GM18867 (cell line): Measurements from ENCODE around the gene RCBTB2.

ENCODE experiments used
- ATAC-seq: cut with Tn5 transposase; IDR thresholded peaks from one replicate; pipeline ENCODE4 v1.9.1; 2021; ENCODE audit warnings: mild to moderate bottlenecking, moderate library complexity; ENCODE audit not compliant: unreplicated experiment

RCBTB2 gene

DNA sequence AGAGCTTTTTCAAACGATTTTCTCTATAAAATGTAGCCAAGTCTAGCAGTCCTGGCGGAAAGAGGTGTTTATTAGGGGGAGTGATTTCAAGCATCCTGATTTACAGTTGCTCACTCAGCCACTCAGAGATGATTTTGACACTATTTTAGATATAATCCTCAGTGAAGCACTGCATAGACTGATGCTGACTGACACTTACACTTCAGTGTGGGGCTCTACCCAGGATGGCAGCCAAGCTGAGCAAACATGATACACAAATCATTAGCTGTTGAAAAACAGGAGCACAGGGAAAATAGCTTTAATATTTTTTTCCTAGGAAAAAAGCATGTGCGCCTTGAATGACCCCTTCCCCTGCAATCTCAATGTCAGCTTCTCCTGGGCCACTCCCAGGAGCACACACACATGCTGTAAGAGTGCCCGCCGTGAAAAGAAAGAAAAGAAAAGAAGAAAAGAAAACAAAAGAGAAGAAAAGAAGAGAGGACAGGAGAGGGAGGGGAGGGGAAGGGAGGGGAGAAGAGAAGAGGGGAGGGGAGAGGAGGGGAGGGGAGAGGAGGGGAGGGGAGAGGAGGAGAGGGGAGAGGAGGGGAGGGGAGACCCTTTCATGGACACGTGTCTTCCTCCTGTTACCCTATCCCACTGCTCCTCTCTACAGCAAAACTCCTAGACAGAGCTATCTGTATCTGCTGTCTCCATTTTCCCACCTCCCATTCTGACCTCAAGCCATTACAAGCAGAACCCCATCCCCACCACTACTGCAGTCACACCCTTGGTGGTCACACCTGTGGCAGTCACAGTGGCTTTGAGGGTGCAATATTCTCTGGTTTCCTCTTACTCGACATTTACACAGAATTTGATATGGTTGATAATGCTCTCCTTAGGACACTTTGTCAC is 36.4 kb downstream of the RCBTB2 start:
- ATAC-seq = no peak

DNA sequence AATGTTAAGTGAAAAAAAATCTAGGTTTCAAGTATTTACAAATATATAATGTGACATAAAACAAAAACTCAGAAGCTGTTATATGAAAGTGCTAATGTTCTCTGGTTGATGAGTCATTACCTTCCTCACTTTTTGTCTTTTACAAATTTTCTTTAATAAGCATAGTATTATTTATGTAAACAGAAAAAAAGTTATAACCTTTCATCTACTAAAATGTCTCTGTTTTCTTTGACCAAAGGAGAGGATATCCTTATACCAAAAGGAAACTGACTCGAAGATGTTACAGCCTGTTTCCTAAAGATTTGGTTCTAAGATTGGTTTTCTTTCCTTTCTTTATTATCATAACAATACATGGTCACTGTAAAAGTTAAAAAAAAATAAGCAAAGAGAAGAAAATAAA is 38.0 kb downstream of the RCBTB2 start:
- no peak for ATAC-seq

DNA sequence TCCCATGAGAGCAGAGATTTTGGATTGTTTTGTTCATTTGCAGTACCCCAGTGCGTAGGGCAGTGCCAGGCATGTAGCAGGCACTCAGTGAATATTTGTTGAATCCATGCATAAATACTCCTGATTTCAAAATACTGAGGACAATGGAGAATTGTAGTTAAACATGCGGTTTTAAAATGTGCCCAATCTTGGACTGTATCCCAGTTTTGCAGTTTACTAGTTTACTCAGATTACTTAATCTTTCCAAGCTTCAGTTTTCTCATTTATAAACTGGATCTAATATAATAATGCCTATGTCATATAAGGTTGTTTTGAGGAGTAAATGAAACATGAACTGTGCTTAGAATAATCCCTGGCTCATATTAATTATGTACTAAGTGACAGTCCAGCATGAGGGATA is 39.0 kb downstream of the RCBTB2 start:
- ATAC-seq = no peak

GRCh38 chr13:48493066-48493765 is 39.7 kb downstream of the RCBTB2 start:
- no peak for ATAC-seq

DNA sequence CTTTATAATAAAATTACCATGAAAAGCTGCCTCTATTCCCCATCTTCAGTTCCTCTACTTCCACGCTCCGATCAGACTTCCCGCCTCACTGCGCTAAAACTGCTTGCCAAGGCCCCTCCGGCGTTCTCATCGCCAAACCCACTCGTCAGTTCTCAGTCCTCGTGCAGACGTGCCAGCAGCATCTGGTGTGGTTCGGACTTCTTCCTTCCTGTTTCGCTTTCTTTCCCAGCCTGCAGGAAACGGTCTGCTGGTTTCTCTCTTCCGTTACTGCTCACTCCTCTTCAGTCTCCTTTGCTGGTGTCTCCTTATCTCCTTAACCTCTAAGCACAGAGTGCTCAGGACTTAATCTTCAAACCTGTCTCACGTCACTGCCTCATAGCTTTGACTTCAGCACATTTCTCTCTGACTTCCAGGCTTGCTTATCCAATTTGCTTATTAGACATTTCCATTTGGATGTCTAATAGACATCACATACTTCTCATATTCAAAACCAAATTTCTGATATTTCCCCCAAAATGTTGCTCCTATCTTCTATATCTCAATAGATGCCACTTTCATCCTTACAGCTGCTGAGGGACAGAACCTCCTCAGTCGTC is 40.3 kb downstream of the RCBTB2 start:
- peak; percentile 69 for ATAC-seq

- peak; percentile 52 for ATAC-seq
Measured at GRCh38 chr13:48492096-48492440, 40.8 kb downstream of the RCBTB2 start.

DNA sequence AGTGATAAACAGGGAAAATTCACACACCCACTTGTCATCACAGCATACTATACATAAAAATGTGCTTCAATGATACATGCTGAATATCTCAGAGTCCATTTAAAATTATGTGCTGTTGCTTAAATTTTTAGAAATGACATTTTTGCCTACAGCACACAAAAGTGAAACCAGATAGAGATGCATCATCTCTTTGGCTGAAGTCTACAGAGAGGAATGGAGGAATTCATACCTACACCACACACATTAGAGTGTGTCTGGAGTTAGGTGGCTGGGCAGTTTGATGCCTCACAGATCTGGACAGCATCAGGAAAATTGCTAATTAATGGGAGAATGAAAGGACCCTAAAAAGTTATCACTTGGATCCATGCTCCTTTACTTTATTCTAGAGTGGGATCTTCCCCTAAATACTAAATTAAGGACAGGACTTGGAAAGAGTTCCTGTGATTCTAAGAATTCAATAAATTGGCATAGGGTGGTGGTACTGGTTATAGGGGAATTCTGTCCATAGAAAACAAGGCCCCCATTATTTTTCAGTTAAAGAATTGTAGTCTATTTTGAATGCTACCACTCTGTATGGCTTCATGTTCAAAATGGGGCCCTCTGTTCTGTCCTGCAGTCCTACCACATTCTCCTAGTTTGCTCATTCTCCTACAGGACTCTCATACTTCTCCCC is 41.3 kb downstream of the RCBTB2 start:
- no peak for ATAC-seq

DNA sequence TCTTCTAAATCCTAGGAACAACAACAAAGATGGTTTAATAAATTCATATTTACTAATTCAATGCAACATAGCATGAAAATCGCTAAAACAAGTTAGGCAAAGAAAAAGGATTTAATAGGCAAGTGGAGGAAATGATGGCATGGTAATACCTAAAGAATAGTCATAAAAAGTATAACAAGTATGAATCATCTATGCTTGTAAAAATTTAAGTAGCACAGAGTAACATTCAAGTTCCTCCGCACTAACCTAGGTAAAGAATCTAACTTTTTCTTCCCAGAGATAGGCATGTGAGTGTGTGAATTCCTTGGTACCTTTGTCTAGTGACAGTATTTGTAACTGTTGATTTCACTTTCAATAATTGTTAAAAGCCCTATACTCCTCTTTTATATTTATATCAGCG is 42.6 kb downstream of the RCBTB2 start:
- ATAC-seq = no peak

- ATAC-seq = no peak
Measured at GRCh38 chr13:48489666-48490065, 43.2 kb downstream of the RCBTB2 start.

DNA sequence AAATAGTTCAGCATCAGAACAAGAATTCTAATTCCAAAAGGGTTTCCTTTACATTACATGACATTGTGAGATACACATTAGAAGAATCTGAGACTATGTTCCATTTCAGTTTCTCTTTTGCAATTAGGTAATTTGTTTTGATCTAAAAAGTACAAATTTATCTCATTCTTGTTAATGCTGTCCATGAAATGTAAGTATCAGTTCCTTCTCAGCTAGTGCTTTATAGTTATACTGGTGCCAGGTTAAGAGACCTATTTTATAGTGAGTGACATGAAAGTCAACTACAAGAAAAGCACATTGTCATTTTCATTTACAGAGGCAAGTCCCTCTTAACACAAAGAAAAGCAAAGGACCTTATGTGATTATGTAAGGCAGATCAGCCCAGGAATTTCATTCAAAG is 43.9 kb downstream of the RCBTB2 start:
- ATAC-seq = peak; percentile 24

DNA sequence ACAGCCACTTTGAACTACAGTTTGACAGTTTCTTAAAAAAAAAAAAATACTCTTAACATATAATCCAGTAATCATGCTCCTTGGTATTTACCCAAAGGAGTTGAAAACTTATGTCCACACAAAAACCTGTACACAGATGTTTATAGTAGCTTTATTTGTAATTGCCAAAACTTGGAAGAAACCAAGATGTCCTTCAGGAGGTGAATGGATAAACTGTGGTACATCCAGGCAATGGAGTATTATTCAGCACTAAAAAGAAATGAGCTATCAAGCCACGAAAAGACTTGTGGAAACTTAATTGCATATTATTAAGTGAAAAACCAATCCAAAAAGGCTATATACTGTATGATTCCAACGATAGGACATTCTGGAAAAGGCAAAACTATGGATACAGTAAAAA is 44.9 kb downstream of the RCBTB2 start:
- no peak for ATAC-seq

DNA sequence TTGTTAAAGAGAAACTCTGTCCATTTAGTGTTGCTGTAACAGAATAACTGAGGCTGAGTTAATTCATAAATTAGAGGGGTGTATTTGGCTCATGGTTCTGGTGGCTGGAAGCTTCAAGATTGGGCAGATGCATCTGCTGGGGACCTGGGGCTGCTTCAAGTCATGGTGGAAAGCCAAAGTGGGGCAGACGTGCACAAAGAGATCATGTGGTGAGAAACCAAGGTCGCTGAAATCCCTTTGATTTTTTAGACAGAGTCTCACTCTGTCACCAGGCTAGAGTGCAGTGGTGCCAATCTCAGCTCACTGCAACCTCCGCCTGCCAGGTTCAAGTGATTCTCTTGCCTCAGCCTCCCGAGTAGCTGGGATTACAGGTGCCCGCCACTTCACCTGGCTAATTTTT is 46.0 kb downstream of the RCBTB2 start:
- ATAC-seq = no peak

DNA sequence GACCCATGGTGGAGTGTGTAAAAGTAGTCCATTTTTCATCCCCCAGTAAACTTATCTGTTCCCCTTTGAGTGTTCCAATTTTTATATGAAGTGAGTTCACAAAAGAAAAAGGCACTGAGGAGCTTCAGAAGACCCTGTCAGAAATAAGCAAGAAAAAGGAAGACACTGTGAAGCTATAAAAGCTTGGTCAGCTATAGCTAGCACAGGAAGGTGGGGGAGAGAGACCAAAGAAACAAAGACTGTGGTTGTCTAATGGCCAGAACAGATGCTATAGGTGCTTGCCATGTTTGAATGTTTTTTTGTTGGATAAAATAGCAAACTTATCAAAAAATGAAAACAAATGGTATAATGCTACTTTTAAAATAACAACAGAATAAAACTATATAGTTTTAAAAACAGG is 46.5 kb downstream of the RCBTB2 start:
- ATAC-seq = no peak

DNA sequence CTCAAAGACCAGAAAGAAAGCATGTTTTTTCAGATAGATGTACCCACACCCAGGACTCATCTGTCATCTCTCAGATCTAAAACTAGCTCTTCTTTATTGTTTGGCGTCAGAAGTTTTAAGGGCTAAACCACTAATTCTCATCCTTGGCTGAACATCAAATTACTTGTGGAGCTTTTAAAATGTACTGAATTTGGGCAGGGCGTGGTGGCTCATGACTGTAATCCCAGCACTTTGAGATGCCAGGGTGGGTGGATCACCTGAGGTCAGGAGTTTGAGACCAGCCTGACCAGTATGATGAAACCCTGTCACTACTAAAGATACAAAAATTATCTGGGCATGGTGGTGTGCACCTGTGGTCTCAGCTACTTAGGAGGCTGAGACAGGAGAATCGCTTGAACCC is 47.4 kb downstream of the RCBTB2 start:
- no peak for ATAC-seq

DNA sequence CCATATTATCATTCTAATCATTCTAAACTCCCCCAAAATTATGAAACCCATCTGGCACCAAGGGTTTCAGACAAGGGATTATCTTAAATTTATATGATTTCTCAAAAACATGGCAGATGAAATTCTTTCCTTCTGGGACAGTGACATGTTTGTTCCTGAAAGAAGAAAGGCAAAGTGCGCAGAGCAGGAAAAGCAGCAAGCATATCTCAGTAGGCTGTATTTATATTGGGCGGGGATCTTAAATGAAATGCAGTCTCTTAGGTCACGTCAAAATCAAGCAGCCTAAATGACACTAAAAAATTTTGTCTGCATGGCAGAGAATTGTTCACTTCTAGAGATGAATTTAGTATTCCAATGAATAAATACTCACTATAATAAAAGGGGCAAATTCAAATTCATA is 49.3 kb downstream of the RCBTB2 start:
- no peak for ATAC-seq

DNA sequence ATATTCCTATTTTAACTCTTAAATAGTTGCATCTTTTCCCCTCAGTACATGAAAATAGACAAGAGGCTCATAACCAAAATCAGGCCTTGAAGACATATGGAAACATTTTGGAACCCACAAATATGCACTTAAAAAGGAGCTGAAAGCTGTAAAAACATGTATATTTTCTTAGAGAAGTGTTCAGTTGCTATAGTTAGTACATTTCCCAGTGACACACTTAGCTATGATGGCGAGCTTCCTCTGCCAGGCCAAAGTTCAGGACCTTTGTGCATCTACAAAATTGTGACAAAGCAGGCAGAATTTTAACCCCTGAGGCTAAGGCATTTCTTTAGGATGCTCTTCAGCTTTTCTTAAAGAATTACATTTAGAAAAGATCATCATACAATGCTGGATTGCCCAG is 54.5 kb downstream of the RCBTB2 start:
- no peak for ATAC-seq

DNA sequence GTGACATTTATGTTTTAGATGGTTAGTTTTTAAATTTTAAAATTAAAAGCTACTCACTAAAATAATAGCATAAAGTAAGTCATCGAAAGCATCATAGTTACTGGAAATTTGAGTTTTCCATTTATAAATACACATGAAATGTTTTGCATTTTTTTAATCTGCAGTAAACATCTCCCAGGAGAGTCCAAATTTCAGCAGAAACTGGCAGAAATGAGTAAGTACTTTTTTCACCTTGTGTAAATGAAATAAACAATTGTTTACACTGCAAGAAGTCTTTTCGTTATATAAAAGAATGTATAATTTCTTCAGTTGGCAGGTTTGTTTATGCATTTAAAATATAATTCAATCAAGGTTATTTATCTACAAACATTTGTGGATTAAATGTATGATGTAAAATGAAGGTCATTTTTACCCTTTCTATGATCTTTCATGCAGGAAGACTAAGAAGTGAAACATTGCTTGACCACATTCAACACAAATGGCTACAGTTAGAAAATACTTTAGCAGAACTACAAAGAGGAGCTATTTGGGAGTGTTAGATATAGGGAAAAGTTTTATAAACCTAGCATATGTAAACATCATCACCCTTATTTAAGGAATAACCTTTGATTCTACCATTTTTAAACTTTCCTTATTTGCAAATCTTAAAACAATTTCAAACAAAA is 55.6 kb downstream of the RCBTB2 start:
- peak; percentile 56 for ATAC-seq

DNA sequence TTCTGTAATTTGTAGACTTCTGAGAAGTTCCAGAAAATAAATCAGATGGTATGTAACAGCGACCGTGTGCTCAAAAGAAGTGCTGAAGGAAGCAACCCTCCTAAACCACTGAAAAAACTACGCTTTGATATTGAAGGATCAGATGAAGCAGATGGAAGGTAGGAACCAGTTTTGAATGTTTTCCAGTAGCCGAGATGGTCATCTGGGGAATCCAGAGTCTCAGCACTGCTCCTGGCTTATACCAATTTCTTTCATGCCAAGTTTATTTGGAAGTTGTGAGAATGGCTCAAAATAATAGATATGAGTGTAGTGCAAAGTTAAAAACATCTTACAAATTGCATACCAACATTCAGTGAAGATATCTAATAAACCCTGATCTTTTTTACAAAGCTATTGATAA is 56.2 kb downstream of the RCBTB2 start:
- no peak for ATAC-seq

DNA sequence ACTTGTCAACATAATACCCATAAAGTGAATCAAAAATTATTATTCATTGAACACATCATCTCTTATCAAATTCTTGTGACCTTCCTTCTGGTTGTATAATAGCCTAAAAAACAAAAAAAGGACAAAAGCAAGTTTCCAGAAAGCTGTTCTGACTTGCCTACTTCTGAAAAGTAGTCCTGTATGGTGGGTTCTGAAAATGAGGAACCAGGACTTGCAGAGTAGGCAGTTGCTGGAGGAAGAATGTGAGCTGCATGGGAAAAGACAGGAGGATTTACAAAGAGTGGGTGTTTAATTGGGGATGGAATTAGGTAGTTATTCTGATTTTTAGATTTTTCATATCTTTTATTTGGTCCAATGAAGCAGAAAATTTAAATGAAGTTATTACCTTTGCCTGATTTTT is 56.7 kb downstream of the RCBTB2 start:
- no peak for ATAC-seq

DNA sequence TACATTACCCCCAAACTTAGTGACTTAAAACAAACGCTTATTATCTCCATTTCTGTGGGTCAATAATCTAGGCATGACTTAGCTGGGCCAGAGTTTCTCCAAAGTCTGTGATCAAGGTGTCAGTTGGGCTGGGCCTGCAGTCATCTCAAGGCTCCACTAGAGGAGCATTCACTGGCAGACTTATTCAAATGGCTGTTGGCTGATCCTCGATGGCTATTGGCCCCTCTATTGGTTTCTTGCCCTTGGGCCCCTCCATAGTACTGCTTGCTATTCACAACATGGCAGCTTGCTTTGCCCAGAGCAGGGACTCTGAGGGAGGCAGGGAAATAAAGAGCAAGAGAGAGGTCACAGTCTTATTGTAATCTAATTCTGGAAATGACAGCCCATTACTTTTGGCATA is 57.6 kb downstream of the RCBTB2 start:
- ATAC-seq = no peak
